UCSD-AML1 (cell line): ENCODE measurements around the gene RNF31.
"Not testable (repeated sequence)": the region's sequence is repeated elsewhere in the genome, so short reads cannot be mapped to it uniquely, and the experiment has no call there.

Experiments
- DNase-seq: peaks from one replicate; lab custom pipeline; 2025; ENCODE audit not compliant: unreplicated experiment; lab: John Stamatoyannopoulos, UW

Gene RNF31

GRCh38 chr14:24197056-24197450 lies 49.8 kb downstream of the RNF31 start:
- no peak for DNase-seq

GRCh38 chr14:24198814-24199524 lies 51.7 kb downstream of the RNF31 start:
- no peak for DNase-seq

GRCh38 chr14:24202538-24202937 lies 55.2 kb downstream of the RNF31 start:
- DNase-seq = not testable (repeated sequence)

GRCh38 chr14:24203249-24203886 lies 56.1 kb downstream of the RNF31 start:
- not testable (repeated sequence) for DNase-seq

GRCh38 chr14:24204163-24205146 lies 57.2 kb downstream of the RNF31 start:
- DNase-seq = no peak

- DNase-seq = no peak
Measured at GRCh38 chr14:24206260-24207103, 59.2 kb downstream of the RNF31 start.

- no peak for DNase-seq
Measured at GRCh38 chr14:24207104-24207551, 59.8 kb downstream of the RNF31 start.

- no peak for DNase-seq
Measured at GRCh38 chr14:24207625-24208024, 60.3 kb downstream of the RNF31 start.
